Spleen (tissue), 11 donors: ENCODE data around the gene C1orf198. TPM values are rescaled to one million over a fixed set of nuclear protein-coding genes. Genes with fewer than 3 reads are reported as not detected.

ENCODE experiments used
- DNase-seq: peaks from one replicate; pipeline ENCODE4 v3.0.0-alpha.2; 2020
- H3K27ac ChIP-seq, 8 donors: fragments of 200-600 bp; sonication (generic) in 7 of 8; 1 replicate in 4 of 8; 2 replicates in 4 of 8; pipeline versions ENCODE4 v1.5.0 to v1.8.0; 2016 to 2021; ENCODE audit warnings: inconsistent platforms in 4 of 8, mild to moderate bottlenecking in 4 of 8, moderate library complexity in 1 of 8
- H3K27me3 ChIP-seq, 7 donors: fragments of 200-600 bp; sonication (generic) in 6 of 7; replicated peaks in 1 of 7; 1 replicate in 4 of 7; 2 replicates in 3 of 7; pipeline versions ENCODE4 v1.5.0 to v1.8.0; 2016 to 2021; ENCODE audit warnings: inconsistent platforms in 3 of 7, mild to moderate bottlenecking in 1 of 7
- H3K36me3 ChIP-seq, 6 donors: fragments of 200-600 bp; sonication (generic) in 5 of 6; 1 replicate in 4 of 6; 2 replicates in 2 of 6; pipeline versions ENCODE4 v1.5.0 to v1.8.0; 2016 to 2021; ENCODE audit warnings: inconsistent platforms in 2 of 6
- H3K4me1 ChIP-seq, 6 donors: fragments of 200-600 bp; sonication (generic) in 5 of 6; 1 replicate in 3 of 6; 2 replicates in 3 of 6; pipeline versions ENCODE4 v1.5.0 to v1.8.0; 2016 to 2021; ENCODE audit warnings: inconsistent platforms in 3 of 6
- H3K4me3 ChIP-seq, 8 donors: fragments of 200-600 bp; sonication (generic) in 7 of 8; 1 replicate in 4 of 8; 2 replicates in 4 of 8; pipeline versions ENCODE4 v1.5.0 to v1.8.0; 2016 to 2021; ENCODE audit warnings: inconsistent platforms in 4 of 8, mild to moderate bottlenecking in 4 of 8, moderate library complexity in 2 of 8
- H3K9me3 ChIP-seq, 8 donors: fragments of 200-600 bp; sonication (generic) in 7 of 8; 1 replicate in 4 of 8; 2 replicates in 4 of 8; pipeline versions ENCODE4 v1.5.0 to v1.8.0; 2016 to 2021; ENCODE audit warnings: inconsistent platforms in 4 of 8
- POLR2A ChIP-seq, 3 donors: fragments of 450-650 bp; IDR thresholded peaks; one replicate each; pipeline ENCODE4 v1.5.1; 2017; ENCODE audit warnings: antibody characterized with exemption in 3 of 3, mild to moderate bottlenecking in 1 of 3
- POLR2AphosphoS5 ChIP-seq, 3 donors: sonication (generic); formaldehyde crosslinking; IDR thresholded peaks; one replicate each; pipeline ENCODE4 v1.5.1; 2017; ENCODE audit warnings: antibody characterized with exemption in 3 of 3
- WGBS, 5 donors: extraction: QIAGEN DNeasy Blood & Tissue Kit in 3 of 5; methylation state at CpG; one replicate each; pipeline versions ENCODE4 v1.1.5 to v1.1.7; 2013 to 2018; 5-methylcytosine and 5-hydroxymethylcytosine counted together
- intact Hi-C: fragments of 100-400 bp; cut with DNase I; formaldehyde crosslinking; loops from one replicate; pipeline ENCODE4 v1.15.0; 2023; ENCODE audit warnings: low total_unique reads
- polyA plus RNA-seq, 3 donors: library from polyadenylated mRNA; stranded (reverse); fragments of 200-250 nt; gene quantifications; one replicate each; pipeline ENCODE4 v1.2.1, GENCODE V29; 2013
- total RNA-seq, 7 donors: library from RNA; depleted of rRNA in 3 of 7; stranded (reverse); fragments of >200 nt in 3 of 7; fragmentation: NEBNext Ultra II Directional in 4 of 7; extraction: Animal tissue kit (Norgen Biotek cat#: 25700) in 4 of 7; gene quantifications; one replicate each; pipeline versions ENCODE4 v1.1.0 to v1.2.1, GENCODE V29; 2016 to 2021
- TF ChIP-seq, protein P1 (sequence below), 11 experiments: fragments of 200-600 bp in 7 of 11; fragments of 450-650 bp in 4 of 11; sonication (generic) in 4 of 11; IDR thresholded peaks in 8 of 11; conservative IDR thresholded peaks in 3 of 11; 1 replicate in 7 of 11; 2 replicates in 4 of 11; pipeline versions ENCODE4 v1.4.0 to v1.8.0; 2016 to 2021; ENCODE audit warnings: antibody characterized with exemption in 11 of 11, inconsistent platforms in 4 of 11, mild to moderate bottlenecking in 1 of 11
- donor health status: healthy with polysubstance abuse.
- donor health status: DM: no; HTN: no; CAD: no; lungs with moderate emphysema.
- donor health status: DM: no; HTN: no; CAD: no.
- donor health status: Bipolar disorder and iron deficiency.
- donor health status: healthy.
- donor health status: DM: no; HTN: no; CAD: no.
- donor health status: DM: yes; HTN: yes; CAD: no.

C1orf198 gene
- total and polyA plus RNA-seq, 10 donors: 5.0 to 32.7 (median 18.4) TPM

DNA sequence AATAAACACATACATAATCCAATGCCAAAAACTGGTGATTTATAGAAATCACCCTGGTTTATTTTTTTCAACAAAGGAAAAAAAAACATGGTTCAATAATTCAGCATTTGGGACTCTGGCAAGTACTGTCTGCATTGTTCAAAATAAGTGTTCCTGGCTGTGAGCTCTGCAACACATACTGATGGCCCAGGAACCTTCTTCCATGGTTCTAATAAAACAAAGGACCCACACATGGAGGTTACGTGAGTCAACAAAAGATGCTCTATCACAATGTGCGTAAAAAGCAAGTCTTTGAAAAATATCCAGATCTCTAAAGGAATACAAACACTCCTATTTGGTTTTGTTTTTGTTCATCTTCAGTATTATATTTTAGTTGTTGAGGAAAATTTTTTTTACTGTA lies 37.9 kb upstream of the C1orf198 start:
- Histone ChIP-seq H3K36me3 (peaks cover 3 to 94% (median 66%) of the 10 kb centered on the region in 6 donors), H3K4me3 (no peak overlapping the region), H3K27ac (no peak overlapping the region), H3K27me3 (no peaks in the 10 kb centered on the region), H3K9me3 (no peaks in the 10 kb centered on the region), H3K4me1 (no peaks in the 10 kb centered on the region)
- TF ChIP-seq POLR2AphosphoS5 (IDR thresholded peaks at IDR 0.05) (no peak), POLR2A (IDR thresholded peaks at IDR 0.05) (no peak)
- TF ChIP-seq, protein P1, sequence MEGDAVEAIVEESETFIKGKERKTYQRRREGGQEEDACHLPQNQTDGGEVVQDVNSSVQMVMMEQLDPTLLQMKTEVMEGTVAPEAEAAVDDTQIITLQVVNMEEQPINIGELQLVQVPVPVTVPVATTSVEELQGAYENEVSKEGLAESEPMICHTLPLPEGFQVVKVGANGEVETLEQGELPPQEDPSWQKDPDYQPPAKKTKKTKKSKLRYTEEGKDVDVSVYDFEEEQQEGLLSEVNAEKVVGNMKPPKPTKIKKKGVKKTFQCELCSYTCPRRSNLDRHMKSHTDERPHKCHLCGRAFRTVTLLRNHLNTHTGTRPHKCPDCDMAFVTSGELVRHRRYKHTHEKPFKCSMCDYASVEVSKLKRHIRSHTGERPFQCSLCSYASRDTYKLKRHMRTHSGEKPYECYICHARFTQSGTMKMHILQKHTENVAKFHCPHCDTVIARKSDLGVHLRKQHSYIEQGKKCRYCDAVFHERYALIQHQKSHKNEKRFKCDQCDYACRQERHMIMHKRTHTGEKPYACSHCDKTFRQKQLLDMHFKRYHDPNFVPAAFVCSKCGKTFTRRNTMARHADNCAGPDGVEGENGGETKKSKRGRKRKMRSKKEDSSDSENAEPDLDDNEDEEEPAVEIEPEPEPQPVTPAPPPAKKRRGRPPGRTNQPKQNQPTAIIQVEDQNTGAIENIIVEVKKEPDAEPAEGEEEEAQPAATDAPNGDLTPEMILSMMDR (IDR thresholded peaks at IDR 0.05 in 8 of 11, conservative IDR thresholded peaks at IDR 0.05 in 3 of 11): no peak
- WGBS, 5 donors: 94 to 99% (median 98%) methylated on average over 2 of the region's 2 CpGs
- no peak for DNase-seq
- intact Hi-C loops: no loop called here

DNA sequence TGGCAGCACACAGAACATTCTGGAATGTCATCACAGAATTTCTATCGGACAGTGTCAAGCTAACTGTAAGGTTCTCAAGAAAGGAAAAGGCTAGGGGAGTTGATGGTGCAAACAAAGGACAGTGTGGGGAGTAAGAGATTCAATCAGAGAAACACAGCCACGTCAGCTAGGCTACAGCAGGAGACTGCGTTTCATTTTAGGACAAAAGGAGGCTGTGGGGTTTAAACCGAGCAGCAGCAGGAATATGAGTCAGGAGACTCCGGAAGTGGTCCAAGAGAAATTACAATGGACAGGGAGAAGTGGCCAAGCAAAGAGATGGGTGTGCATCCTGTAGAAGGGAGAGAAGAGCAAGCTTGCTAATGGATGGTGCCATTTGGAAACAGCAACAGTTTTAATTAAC lies 37.4 kb upstream of the C1orf198 start:
- DNase-seq: no peak
- TF ChIP-seq POLR2A (IDR thresholded peaks at IDR 0.05) (no peak), POLR2AphosphoS5 (IDR thresholded peaks at IDR 0.05) (no peak)
- TF ChIP-seq, protein P1 (IDR thresholded peaks at IDR 0.05 in 8 of 11, conservative IDR thresholded peaks at IDR 0.05 in 3 of 11): no peak
- intact Hi-C loops: no loop called here
- Histone ChIP-seq H3K36me3 (peaks cover 3 to 94% (median 61%) of the 10 kb centered on the region in 6 donors), H3K27ac (no peak overlapping the region), H3K9me3 (no peaks in the 10 kb centered on the region), H3K4me3 (no peak overlapping the region), H3K27me3 (no peaks in the 10 kb centered on the region), H3K4me1 (no peaks in the 10 kb centered on the region)
- 70 to 90% (median 84%) methylated on average over 5 of the region's 5 CpGs for WGBS, 5 donors

DNA sequence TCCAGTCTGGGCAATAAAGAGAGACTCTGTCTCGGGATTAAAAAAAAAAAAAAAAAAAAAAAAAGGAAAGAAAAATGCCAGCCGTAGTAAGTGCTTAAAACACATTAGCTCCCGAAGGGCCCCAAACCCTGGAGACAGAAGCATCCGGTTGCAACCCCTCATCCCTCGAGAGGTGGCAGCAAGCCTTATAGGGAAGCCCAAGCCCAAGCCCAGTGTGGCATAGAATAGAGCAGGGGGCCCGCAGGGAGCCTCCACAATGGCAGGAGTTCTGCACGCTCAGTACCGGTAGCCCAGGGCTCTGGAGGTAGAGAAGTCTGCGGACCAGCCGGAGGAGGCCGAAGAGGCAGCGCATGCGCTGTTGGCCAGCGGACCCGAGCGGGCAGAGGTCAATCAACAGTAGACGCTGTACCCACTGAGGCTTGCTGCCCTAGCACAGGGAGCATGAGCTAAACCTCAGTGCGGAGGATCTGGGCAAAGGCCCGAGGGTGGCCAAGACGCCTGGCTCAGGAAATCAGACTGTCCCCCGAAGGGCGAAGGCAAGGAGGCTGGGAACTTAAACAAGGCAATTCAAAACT lies 34.1 kb upstream of the C1orf198 start:
- Histone ChIP-seq H3K4me1 (no peaks in the 10 kb centered on the region), H3K9me3 (no peaks in the 10 kb centered on the region), H3K4me3 (no peak overlapping the region), H3K27ac (no peak overlapping the region), H3K27me3 (no peaks in the 10 kb centered on the region), H3K36me3 (peaks cover 0 to 63% (median 30%) of the 10 kb centered on the region in 6 donors)
- 96 to 98% (median 97%) methylated on average over 22 of the region's 22 CpGs for WGBS, 5 donors
- TF ChIP-seq POLR2A (IDR thresholded peaks at IDR 0.05): no peak
- TF ChIP-seq, protein P1 (IDR thresholded peaks at IDR 0.05 in 8 of 11, conservative IDR thresholded peaks at IDR 0.05 in 3 of 11): no peak
- TF ChIP-seq POLR2AphosphoS5 (IDR thresholded peaks at IDR 0.05): no peak
- intact Hi-C loops: no loop called here
- DNase-seq: no peak

DNA sequence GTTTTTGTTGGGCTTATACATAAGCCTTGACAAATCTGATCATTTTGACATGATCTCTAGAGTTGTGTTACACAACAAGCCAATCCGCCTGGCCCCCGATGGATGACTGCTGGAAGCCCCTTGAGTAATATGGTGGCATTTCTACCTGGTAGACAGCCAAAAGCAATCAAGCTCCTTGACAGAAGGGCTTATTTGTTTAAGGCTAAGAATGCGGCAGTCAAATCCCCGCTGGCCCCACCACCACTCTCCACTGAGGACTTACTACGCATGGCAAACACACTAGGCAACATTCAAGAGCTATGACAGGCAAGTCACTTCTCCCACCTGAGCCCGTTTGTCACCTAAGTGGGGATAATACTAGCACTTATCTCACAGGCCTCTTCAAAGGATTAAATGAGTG lies 33.4 kb upstream of the C1orf198 start:
- no peak overlapping the region for H3K27ac ChIP-seq
- no peaks in the 10 kb centered on the region for H3K4me1 ChIP-seq

More for the DNA sequence above, 33.4 kb upstream of the C1orf198 start:
- no peak overlapping the region for H3K4me3 ChIP-seq
- no peaks in the 10 kb centered on the region for H3K9me3 ChIP-seq
- WGBS, 5 donors: 92 to 94% (median 93%) methylated on average over 6 of the region's 6 CpGs
- H3K36me3 ChIP-seq: peaks cover 0 to 56% (median 22%) of the 10 kb centered on the region in 6 donors
- DNase-seq: no peak
- intact Hi-C loops: no loop called here
- no peaks in the 10 kb centered on the region for H3K27me3 ChIP-seq
- no peak for TF ChIP-seq POLR2A (IDR thresholded peaks at IDR 0.05)
- TF ChIP-seq, protein P1 (IDR thresholded peaks at IDR 0.05 in 8 of 11, conservative IDR thresholded peaks at IDR 0.05 in 3 of 11): no peak
